ENCODE measurements around the gene PDLIM5. TPM values are rescaled to one million over a fixed set of nuclear protein-coding genes. Genes with fewer than 3 reads are reported as not detected.

Gene PDLIM5
- polyA plus RNA-seq, 1 donor (not counting 4 experiments of a cell fraction or from before 2014, with no cell fraction given), result 112 TPM

GRCh38 chr4:94415448-94415847 lies 36.3 kb upstream of the PDLIM5 start:
- DNase-seq (ENCODE audit: low read depth, low spot score) (no peak), FAIRE-seq (no peak)
- H3K4me2 ChIP-seq (ENCODE audit: control insufficient read depth, extremely low read depth, insufficient read depth, low read depth, low read length), result no peak overlapping the region
- H3K79me2 ChIP-seq (ENCODE audit: control insufficient read depth, insufficient read depth, low read length), result no peaks in the 10 kb centered on the region
- H3K9me3 ChIP-seq (ENCODE audit: control insufficient read depth, low read depth, low read length), result no peaks in the 10 kb centered on the region
- no peak overlapping the region for H3K9ac ChIP-seq (ENCODE audit: control insufficient read depth, extremely low read depth, insufficient read depth, low read length)
- no peaks in the 10 kb centered on the region for H3K27me3 ChIP-seq (ENCODE audit: control insufficient read depth, extremely low read depth, insufficient read depth, low read length)
- no peaks in the 10 kb centered on the region for H3K36me3 ChIP-seq (ENCODE audit: control insufficient read depth in 2 of 2, extremely low read depth in 1 of 2, insufficient read depth in 2 of 2, low read length in 2 of 2)
- H3K27ac ChIP-seq (ENCODE audit: control insufficient read depth, insufficient read depth, low read length), result no peak overlapping the region
- H4K20me1 ChIP-seq (ENCODE audit: control insufficient read depth, extremely low read depth, insufficient read depth, low read length), result no peaks in the 10 kb centered on the region
- no peak overlapping the region for H2AFZ ChIP-seq (ENCODE audit: control insufficient read depth, low read length)
- no peaks in the 10 kb centered on the region for H3K9me1 ChIP-seq (ENCODE audit: control insufficient read depth, extremely low read depth, insufficient read depth, low read length)
- dilution Hi-C loops (cut with MboI; ENCODE audit: extremely low pct_ligation_motif_present, low sequenced_read_pairs), result no loop called here
- H3K4me3 ChIP-seq (ENCODE audit: control insufficient read depth in 2 of 3, extremely low read depth in 1 of 3, insufficient read depth in 2 of 3, low read depth in 1 of 3, low read length in 3 of 3), result no peak overlapping the region
- TF ChIP-seq CTCF (optimal IDR thresholded peaks at IDR 0.05 in 1 of 3, IDR thresholded peaks at IDR 0.05 in 1 of 3, conservative IDR thresholded peaks at IDR 0.05 in 1 of 3; ENCODE audit: extremely low read depth in 1 of 3, insufficient read depth in 2 of 3, low read length in 3 of 3) (no peak), EZH2 (IDR thresholded peaks at IDR 0.05; ENCODE audit: low read length) (no peak)
- peaks cover 18% of the 10 kb centered on the region for H3K4me1 ChIP-seq (ENCODE audit: control insufficient read depth, extremely low read depth, insufficient read depth, low read length)

GRCh38 chr4:94416335-94416734 lies 35.4 kb upstream of the PDLIM5 start:
- Histone ChIP-seq H2AFZ (ENCODE audit: control insufficient read depth, low read length) (no peak overlapping the region), H3K36me3 (ENCODE audit: control insufficient read depth in 2 of 2, extremely low read depth in 1 of 2, insufficient read depth in 2 of 2, low read length in 2 of 2) (no peaks in the 10 kb centered on the region), H3K27me3 (ENCODE audit: control insufficient read depth, extremely low read depth, insufficient read depth, low read length) (no peaks in the 10 kb centered on the region), H4K20me1 (ENCODE audit: control insufficient read depth, extremely low read depth, insufficient read depth, low read length) (no peaks in the 10 kb centered on the region), H3K27ac (ENCODE audit: control insufficient read depth, insufficient read depth, low read length) (no peak overlapping the region), H3K4me3 (ENCODE audit: control insufficient read depth in 2 of 3, extremely low read depth in 1 of 3, insufficient read depth in 2 of 3, low read depth in 1 of 3, low read length in 3 of 3) (no peak overlapping the region), H3K9ac (ENCODE audit: control insufficient read depth, extremely low read depth, insufficient read depth, low read length) (no peak overlapping the region), H3K4me2 (ENCODE audit: control insufficient read depth, extremely low read depth, insufficient read depth, low read depth, low read length) (no peak overlapping the region), H3K9me1 (ENCODE audit: control insufficient read depth, extremely low read depth, insufficient read depth, low read length) (no peaks in the 10 kb centered on the region), H3K4me1 (ENCODE audit: control insufficient read depth, extremely low read depth, insufficient read depth, low read length) (peaks cover 21% of the 10 kb centered on the region), H3K79me2 (ENCODE audit: control insufficient read depth, insufficient read depth, low read length) (no peaks in the 10 kb centered on the region), H3K9me3 (ENCODE audit: control insufficient read depth, low read depth, low read length) (no peaks in the 10 kb centered on the region)
- TF ChIP-seq EZH2 (IDR thresholded peaks at IDR 0.05; ENCODE audit: low read length), result no peak
- TF ChIP-seq CTCF (optimal IDR thresholded peaks at IDR 0.05 in 1 of 3, IDR thresholded peaks at IDR 0.05 in 1 of 3, conservative IDR thresholded peaks at IDR 0.05 in 1 of 3; ENCODE audit: extremely low read depth in 1 of 3, insufficient read depth in 2 of 3, low read length in 3 of 3), result no peak
- FAIRE-seq (no peak), DNase-seq (ENCODE audit: low read depth, low spot score) (no peak)
- dilution Hi-C loops (cut with MboI; ENCODE audit: extremely low pct_ligation_motif_present, low sequenced_read_pairs), result no loop called here
